Measurements from ENCODE around the gene S100A1.
"Not testable (repeated sequence)": the region's sequence is repeated elsewhere in the genome, so short reads cannot be mapped to it uniquely, and the experiment has no call there.

S100A1 gene

DNA sequence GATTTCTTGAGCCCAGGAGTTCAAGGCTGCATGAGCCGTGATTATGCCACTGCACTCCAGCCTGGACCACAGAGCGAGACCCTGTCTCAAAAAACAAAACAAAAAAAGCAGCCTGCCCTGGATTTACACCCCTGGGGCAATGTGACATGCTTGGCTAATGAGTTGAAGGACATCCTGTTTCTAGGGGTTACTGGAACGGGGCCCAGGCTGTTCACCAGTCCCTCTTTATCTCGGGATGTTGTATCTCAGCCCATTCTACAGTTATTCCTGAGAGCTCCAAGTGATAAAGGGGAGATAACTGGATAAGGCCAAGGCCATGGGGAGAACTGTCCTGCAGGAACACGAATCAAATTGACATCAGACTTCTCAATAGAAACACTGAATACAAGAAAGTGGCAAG is 40.9 kb upstream of the S100A1 start:
- TF ChIP-seq, protein P1, sequence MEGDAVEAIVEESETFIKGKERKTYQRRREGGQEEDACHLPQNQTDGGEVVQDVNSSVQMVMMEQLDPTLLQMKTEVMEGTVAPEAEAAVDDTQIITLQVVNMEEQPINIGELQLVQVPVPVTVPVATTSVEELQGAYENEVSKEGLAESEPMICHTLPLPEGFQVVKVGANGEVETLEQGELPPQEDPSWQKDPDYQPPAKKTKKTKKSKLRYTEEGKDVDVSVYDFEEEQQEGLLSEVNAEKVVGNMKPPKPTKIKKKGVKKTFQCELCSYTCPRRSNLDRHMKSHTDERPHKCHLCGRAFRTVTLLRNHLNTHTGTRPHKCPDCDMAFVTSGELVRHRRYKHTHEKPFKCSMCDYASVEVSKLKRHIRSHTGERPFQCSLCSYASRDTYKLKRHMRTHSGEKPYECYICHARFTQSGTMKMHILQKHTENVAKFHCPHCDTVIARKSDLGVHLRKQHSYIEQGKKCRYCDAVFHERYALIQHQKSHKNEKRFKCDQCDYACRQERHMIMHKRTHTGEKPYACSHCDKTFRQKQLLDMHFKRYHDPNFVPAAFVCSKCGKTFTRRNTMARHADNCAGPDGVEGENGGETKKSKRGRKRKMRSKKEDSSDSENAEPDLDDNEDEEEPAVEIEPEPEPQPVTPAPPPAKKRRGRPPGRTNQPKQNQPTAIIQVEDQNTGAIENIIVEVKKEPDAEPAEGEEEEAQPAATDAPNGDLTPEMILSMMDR (IDR thresholded peaks at IDR 0.05; ENCODE audit: low read depth, low read length), result no peak
- no peak for DNase-seq (ENCODE audit: extremely low read depth, low read depth)

DNA sequence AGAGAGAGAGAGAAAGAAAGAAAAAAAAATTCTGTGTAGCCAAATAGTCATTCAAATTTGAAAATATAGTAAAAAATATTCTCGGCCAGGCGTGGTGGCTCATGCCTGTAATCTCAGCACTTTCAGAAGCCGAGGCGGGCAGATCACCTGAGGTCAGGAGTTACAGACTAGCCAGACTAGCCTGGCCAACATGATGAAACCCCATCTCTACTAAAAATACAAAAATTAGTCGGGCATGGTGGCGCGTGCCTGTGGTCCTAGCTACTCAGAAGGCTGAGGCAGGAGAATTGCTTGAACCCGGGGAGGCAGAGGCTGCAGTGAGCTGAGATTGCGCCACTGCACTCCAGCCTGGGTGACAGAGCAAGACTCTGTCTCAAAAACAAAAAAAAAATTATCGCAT is 40.2 kb upstream of the S100A1 start:
- not testable (repeated sequence) for DNase-seq (ENCODE audit: extremely low read depth, low read depth)

DNA sequence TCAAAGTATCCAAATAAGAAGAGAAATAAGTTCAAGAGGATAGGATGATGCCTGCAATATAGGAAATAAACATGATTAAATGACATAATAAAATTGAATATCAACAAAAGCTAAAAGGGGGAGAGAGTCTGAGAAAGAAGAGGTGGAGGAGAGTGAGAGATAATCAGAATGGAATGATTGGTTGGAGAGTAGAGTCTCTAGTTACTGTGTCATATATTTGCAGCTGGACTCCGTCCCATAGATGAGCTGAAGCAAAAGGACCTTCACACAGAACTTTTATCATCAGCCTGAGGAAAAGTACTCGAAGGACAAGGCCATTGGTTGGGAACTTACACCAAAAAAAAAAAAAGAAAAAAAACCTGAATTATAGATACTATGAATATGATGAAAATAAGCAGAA is 39.8 kb upstream of the S100A1 start:
- no peak for DNase-seq (ENCODE audit: extremely low read depth, low read depth)
- TF ChIP-seq, protein P1 (IDR thresholded peaks at IDR 0.05; ENCODE audit: low read depth, low read length), result no peak

DNA sequence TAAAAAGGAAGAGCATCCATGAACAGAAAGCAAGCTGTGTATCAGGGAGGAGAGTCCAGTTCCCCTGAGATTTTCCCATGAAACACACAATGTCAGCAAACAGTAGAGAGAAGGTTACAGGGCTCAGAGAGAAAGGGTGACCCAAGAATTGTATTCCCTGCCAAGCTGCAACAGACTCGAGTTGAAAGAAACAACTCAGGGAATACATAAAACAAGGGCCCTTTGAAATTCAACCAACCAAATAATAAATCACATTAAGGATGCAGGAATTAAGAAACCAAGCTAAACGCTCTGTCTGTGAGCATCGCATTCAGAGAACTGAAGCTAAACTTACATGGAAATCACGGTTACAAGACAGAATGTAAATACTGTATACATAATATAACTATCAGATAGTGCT is 35.5 kb upstream of the S100A1 start:
- TF ChIP-seq, protein P1 (IDR thresholded peaks at IDR 0.05; ENCODE audit: low read depth, low read length), result no peak
- no peak for DNase-seq (ENCODE audit: extremely low read depth, low read depth)

DNA sequence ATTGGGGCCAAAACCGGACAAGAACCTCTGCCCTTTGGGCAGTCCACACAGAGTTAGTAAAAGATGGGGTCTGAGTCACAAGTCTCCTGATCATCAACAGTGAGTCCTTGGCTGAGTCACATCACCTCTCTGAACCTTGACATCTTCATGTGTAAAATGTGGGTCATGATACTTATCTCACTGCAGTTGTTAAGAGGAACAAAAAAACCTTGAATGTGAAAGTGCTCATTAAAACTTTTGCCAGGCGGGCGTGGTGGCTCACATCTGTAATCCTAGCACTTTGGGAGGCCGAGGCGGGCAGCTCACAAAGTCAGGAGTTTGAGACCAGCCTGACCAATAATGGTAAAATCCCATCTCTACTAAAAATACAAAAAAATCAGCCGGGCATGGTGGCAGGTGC is 31.0 kb upstream of the S100A1 start:
- TF ChIP-seq, protein P1 (IDR thresholded peaks at IDR 0.05; ENCODE audit: low read depth, low read length), result no peak
- DNase-seq (ENCODE audit: extremely low read depth, low read depth), result no peak

DNA sequence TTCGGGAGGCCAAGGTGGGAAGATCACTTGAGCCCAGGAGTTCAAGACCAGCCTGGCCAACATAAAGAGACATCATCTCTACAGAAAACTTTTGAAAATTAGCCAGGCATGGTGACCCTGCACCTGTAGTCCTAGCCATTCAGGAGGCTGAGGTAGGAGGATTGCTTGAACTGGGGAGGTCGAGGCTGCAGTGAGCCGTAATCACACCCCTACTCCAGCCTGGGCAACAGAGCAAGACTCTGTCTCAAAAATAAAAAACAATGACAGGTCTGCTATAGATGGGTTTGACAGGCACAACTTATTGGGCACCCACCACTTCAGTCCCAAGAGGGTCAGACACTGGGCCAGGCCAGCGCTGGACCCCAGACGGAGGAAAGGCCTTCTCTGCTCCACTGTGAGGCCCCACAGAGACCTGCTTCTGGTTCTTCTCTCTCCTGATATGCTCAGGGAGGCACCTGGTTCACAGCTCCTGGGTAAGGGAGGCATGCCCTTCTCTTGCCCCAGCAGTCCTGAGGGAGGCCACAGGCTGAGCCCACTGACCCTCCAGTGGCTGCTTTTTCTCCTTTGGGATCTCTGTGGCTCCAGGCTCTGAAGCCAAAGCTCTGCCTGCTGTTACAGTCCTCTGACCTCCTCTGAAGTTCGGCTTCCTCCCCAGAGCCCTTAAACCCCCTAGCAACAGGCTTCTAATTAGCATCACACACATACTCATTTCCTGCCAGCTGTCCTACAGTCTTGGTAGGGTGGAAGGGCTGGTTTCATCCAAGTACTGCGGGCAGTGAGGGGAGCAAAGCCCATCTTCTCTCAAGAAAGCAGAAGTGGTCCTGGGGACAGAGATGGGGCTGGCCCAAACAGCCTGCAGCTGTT is 29.7 kb upstream of the S100A1 start:
- no peak for DNase-seq (ENCODE audit: extremely low read depth, low read depth)
- TF ChIP-seq, protein P1 (IDR thresholded peaks at IDR 0.05; ENCODE audit: low read depth, low read length), result no peak

DNA sequence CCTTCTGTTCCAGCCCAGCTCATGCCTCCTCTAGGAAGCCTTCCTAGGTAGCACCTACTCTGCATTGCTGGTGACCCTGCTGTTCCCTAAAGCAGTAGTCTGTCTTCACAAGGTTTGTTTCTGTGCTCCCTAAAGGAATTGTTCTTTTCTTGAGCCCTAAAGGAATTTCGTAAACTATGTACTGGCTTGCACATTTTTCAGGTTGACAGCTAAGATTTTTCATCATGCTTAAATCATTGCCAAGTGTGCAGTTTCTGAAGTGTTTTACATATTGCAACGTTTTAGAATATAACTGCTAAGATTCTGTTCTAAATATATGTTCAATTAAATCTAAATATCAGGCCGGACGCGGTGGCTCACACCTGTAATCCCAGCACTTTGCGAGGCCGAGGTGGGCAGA is 28.4 kb upstream of the S100A1 start:
- TF ChIP-seq, protein P1 (IDR thresholded peaks at IDR 0.05; ENCODE audit: low read depth, low read length), result no peak
- no peak for DNase-seq (ENCODE audit: extremely low read depth, low read depth)

DNA sequence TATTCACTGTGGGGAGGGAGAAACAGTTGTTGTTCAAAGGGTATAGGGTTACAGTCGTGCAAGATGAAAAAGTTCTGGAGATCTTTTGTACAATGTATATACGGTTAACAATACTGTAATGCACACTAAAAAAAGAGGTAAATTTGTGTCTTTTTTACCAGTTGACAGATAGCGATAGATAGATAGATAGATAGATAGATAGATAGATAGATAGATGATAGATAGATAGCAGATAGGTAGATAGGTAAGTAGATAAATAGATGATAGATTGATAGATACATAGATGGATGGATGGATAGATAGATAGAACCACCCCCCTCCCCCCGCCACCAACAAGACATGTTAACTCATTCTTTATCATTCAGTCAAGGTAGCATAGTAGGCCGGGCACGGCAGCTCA is 25.5 kb upstream of the S100A1 start:
- TF ChIP-seq, protein P1 (IDR thresholded peaks at IDR 0.05; ENCODE audit: low read depth, low read length), result no peak
- no peak for DNase-seq (ENCODE audit: extremely low read depth, low read depth)
